GM21717 (cell line): ENCODE data around the gene ITPA.

ENCODE experiments used
- ATAC-seq: cut with Tn5 transposase; IDR thresholded peaks from one replicate; pipeline ENCODE4 v1.9.1; 2021; ENCODE audit warnings: mild to moderate bottlenecking, moderate library complexity; ENCODE audit not compliant: unreplicated experiment

ITPA gene

GRCh38 chr20:3209257-3209945, at the start of gene ITPA:
Gene ITPA (plus strand): TSS chr20:3209498. CDS start chr20:3209552, 54 bp downstream.
- no peak for ATAC-seq

GRCh38 chr20:3160418-3160817, 48.9 kb upstream of the ITPA start:
- ATAC-seq, result no peak

GRCh38 chr20:3161316-3162079, 47.8 kb upstream of the ITPA start:
- ATAC-seq, result no peak

- no peak for ATAC-seq
These were observed 47.2 kb upstream of the ITPA start for GRCh38 chr20:3162080-3162611.

GRCh38 chr20:3163099-3164042, 45.9 kb upstream of the ITPA start:
- no peak for ATAC-seq

GRCh38 chr20:3164043-3164762, 45.1 kb upstream of the ITPA start:
- no peak for ATAC-seq

- no peak for ATAC-seq
These were observed 44.4 kb upstream of the ITPA start for GRCh38 chr20:3164763-3165410.

GRCh38 chr20:3165473-3166337, 43.6 kb upstream of the ITPA start:
- no peak for ATAC-seq

- ATAC-seq, result no peak
These were observed 42.9 kb upstream of the ITPA start for GRCh38 chr20:3166338-3166912.

GRCh38 chr20:3166913-3167342, 42.4 kb upstream of the ITPA start:
- no peak for ATAC-seq

- ATAC-seq, result no peak
These were observed 41.6 kb upstream of the ITPA start for GRCh38 chr20:3167738-3168078.

- ATAC-seq, result no peak
These were observed 41.0 kb upstream of the ITPA start for GRCh38 chr20:3168079-3168828.

GRCh38 chr20:3168829-3169590, 40.3 kb upstream of the ITPA start:
- no peak for ATAC-seq

- no peak for ATAC-seq
These were observed 37.7 kb upstream of the ITPA start for GRCh38 chr20:3171391-3172125.

GRCh38 chr20:3172126-3172932, 37.0 kb upstream of the ITPA start:
- ATAC-seq, result no peak
